Measurements from ENCODE around the gene TUBA4A.
"Not testable (repeated sequence)": the region's sequence is repeated elsewhere in the genome, so short reads cannot be mapped to it uniquely, and the experiment has no call there.

- TF ChIP-seq, protein P1, sequence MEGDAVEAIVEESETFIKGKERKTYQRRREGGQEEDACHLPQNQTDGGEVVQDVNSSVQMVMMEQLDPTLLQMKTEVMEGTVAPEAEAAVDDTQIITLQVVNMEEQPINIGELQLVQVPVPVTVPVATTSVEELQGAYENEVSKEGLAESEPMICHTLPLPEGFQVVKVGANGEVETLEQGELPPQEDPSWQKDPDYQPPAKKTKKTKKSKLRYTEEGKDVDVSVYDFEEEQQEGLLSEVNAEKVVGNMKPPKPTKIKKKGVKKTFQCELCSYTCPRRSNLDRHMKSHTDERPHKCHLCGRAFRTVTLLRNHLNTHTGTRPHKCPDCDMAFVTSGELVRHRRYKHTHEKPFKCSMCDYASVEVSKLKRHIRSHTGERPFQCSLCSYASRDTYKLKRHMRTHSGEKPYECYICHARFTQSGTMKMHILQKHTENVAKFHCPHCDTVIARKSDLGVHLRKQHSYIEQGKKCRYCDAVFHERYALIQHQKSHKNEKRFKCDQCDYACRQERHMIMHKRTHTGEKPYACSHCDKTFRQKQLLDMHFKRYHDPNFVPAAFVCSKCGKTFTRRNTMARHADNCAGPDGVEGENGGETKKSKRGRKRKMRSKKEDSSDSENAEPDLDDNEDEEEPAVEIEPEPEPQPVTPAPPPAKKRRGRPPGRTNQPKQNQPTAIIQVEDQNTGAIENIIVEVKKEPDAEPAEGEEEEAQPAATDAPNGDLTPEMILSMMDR (conservative IDR thresholded peaks at IDR 0.05; ENCODE audit: low read depth in 2 of 2): not testable (repeated sequence)
- TF ChIP-seq POLR2AphosphoS5 (IDR thresholded peaks at IDR 0.05; ENCODE audit: low read depth): not testable (repeated sequence)
Measured at GRCh38 chr2:219200502-219201326, 53.0 kb downstream of the TUBA4A start.
